T1000 (cell line): ENCODE results near the gene NELFB.

Experiments
- DNase-seq: peaks from one replicate; lab custom pipeline; 2025; ENCODE audit warnings: mixed read lengths; lab: John Stamatoyannopoulos, UW

NELFB gene

DNA sequence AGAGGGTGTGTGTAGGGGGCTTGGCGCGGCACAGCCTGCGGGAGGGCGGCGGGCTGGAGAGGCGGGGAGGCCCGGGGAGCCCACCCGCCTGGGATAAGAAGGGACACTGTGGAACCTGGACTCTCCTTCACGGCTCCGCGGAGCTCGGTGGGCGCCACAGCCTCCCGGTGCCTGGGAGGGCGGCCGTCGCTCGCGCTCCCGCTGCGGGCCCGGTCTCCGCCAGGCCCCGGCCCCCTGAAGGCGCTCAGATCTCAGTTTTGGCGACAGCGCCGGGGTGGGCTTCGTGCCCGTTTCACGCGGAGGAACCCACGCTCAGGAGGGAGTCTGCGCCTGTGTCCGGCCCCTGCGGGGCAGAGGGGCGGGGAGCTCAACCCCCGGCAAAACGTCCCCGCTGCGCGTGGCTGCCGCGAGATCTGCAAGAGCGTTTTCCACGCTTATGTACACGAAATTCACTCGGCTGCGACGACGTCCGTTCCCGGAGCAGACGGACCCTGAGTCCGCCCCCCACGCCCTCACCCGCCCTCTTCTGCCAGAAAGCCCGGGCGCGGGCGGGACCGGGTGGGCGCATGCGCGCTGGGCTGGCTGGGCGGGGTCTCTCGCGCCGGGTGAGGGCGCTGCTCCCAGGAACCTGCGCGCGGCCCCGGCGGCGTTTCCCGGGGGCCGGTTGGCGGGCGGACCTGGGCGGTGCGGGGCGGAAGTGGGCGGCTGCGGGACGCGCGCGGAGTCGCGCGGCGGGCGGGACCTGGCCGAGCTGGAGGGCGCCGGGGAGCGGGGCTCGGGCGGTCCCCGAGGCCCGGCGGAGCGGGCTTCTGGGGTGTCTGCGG, at the start of gene NELFB:
Gene NELFB, plus strand, starts transcription at position 704 of the 824 bp plus-strand sequence.
- DNase-seq, result peak; percentile 88

DNA sequence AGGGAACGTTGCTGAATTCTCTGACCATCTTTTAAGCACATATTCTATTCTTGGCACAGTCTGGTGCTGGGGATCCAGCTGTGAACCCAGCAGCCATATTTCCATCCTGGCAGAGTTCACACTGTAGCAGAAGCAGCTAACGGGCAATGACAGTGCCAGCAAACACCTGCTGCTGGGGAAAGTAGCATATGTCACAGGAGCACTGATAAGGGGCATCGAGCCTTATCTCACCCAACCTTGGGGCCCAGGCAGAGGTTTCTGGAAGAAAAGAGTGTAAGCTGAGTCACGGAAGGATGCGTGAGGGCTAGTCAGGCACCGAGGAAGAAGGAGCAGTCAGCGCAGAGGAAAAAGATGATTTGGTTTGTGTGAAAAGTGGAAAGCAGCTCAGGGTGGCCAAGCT, 48.5 kb upstream of the NELFB start:
- DNase-seq, result no peak

DNA sequence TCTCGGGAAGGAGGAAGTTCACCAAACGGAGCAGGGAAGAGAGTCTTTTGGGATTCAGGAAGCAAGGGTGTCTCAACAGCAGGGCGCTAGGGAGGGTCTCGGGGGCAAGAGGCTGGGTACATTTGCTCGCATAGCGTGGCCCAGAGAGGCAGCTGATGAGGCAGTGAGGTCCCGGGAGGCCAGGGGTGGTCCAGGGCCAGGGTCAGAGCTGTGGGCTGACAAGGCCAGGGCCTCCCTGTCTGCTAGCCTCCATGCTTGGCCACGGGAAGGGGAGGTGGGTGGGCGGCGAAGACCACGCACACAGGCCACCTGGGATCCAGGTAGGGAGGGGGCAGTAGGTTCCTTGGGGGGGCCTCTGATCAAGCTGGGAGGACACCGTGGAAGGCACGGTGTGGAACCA, 43.6 kb upstream of the NELFB start:
- DNase-seq, result no peak

DNA sequence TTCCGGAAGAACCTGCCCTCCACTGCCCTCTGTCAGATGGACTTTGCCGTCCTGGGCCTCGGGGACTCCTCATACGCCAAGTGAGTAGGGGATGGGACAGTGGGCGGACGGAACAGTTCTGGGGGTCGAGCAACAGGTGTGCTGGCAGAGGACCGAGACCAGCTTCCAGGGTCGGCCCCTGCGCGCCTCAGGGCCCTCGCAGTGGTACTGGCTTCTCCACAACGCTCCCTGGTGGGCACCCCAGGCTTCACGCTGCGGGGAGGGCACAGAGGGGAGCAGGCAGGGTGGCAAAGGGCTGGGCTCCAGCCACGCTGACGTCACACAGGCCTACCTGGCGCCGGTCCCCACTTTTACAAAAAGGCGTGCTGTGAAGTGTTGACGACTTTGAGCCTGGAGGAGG, 42.6 kb upstream of the NELFB start:
- DNase-seq, result no peak

DNA sequence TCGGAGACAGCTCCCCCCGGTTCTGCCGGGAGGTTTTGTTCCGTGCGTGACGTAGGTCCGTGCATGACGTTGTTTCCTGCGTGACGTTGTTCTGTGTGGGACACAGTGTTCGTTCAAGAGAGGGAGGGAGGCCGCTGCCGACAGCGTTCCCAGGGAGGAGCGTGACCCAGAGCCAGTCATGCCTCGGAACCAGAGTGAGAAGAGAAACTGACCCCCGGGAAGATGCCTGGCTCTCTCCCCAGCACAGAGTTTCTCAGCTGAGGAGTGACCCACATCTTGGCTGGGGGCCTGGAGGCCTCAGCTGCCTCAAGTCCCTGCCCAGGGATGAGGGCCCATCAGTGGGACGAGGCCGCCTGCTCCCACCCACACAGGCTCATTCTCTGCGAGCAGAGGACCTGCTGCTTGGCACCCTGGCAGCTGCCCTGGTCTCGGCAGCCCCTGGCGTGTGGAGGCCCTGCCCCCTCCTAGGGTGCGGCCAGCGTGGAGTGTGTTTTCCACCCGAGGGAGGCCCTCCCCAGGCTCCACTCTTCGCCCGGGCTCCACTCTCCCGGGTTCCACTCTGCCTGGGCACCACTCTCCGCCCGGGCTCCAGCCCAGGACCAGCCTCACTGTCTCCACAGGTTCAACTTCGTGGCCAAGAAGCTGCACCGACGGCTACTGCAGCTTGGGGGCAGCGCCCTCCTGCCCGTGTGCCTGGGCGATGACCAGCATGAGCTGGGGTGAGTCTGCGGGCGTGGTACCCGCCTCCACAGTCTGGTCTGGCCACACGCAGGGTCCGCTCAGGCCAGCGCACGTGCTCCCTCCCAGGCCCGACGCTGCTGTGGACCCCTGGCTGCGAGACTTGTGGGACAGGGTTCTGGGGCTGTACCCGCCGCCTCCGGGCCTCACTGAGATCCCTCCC, 41.7 kb upstream of the NELFB start:
- no peak for DNase-seq

DNA sequence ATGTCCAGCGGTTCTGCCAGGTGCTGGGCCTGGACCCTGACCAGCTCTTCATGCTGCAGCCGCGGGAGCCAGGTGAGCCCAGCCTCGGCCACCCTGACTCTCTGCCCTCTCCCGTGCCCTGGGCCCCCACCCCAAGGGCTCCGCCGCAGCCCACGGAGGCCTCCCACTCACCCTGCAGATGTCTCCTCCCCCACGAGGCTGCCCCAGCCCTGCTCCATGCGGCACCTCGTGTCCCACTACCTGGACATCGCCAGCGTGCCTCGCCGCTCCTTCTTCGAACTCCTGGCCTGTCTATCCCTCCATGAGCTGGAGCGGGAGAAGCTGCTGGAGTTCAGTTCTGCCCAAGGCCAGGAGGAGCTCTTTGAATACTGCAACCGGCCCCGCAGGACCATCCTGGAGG, 40.5 kb upstream of the NELFB start:
- no peak for DNase-seq

DNA sequence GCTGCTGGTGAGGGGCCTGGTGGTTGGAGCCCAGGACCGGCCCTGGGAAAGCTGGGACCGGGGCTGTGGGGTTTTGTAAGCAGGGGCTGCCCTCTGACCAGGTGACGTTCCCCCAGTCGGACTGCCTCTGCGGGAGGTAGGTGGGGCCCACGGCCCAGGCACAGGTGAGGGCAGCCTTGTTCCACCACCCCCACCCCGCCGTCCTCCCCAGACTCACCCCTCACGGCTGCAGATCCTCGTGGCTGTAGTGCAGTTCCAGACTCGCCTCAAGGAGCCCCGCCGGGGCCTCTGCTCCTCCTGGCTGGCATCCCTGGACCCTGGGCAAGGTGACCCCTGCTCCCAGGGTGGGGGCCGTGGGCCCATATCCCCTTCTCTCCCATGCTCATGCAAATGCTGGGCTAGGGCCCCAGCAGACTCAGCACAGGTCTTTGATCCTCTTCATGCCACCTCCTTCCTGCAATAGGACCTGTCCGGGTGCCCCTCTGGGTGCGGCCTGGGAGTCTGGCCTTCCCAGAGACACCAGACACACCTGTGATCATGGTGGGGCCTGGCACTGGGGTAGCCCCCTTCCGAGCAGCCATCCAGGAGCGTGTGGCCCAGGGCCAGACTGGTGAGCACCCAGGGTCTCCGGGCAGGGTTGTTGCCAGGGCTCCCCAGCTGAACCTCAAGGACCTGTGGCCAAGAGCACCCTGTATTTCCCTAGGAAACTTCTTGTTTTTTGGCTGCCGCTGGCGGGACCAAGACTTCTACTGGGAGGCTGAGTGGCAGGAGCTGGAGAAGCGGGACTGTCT, 39.7 kb upstream of the NELFB start:
- DNase-seq, result no peak

DNA sequence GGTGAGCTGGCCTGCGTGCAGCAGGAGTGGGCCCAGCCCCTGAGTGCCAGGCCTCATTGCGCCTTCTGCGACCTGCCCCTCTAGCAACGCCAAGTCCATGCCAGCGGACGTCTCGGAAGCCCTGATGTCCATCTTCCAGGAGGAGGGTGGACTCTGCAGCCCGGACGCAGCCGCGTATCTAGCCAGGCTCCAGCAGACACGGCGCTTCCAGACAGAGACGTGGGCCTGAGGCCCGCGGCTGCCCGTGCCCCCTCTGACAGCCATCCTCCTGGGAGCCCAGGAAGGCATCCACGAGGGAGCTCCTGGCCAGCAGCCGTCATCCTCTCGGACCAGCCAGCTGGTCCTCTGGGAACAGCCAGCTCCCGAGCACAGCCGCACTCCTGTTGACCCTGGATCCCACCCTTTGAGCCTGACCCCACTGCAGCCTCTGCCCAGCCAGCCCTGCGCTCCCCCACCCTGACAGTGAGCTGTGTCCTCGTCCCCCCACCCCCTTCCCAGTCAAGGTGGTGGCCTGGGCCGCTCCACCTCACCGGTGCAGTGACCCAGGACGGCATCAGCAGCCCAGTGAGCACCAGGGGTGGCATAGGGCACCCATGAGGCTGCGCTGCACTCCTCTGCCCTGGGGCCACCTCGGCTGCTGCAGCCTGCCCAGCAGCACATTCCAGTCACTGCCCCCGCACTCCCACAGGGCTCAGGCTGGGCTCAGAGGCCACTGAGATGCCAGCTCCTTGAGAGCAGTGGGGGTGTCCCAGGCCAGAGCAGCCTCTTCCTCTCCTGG, 38.8 kb upstream of the NELFB start:
- DNase-seq, result no peak

DNA sequence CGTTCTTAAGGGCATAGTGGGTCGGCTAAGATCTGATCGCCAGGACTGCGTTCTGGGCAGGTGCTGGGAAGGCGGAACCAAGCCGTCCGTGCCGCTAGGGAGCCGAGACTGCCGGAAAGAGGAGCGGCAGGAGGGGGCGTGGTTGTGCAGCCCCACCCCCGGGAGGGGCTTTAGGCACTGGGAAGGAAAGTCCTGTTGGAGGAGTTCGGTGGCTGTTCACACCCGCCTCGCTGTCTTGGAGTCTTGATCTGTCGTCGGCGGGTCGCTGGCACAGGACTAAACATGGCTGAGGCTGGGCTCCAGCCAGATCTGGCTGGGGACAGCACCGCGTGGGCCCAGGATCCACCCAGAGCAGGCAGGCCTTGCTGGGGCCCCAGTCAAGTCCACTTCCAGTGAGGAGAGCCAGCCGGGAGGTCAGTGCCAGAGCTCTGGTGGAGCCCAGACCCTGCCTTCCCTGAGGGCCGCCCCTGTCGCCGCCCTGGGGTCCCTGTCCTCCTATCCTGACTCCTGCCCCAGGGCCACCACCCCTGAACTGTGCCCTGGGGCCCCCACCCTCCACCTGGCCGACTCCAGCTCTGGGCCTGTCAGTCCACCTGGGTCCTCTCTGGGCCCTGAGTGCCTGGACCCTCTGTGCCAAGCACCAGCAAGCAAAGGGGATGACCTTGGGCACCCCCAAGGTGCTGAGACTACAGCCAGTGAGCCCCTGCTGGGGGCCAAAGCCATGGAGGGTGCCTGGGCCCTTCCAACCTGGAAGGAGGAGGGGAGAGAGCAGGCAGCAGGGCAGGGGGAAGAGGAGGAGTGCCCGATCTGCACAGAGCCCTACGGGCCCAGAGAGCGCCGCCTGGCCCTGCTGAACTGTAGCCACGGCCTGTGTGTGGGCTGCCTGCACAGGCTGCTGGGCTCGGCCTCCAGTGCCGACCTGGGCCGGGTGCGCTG, 37.6 kb upstream of the NELFB start:
- no peak for DNase-seq

DNA sequence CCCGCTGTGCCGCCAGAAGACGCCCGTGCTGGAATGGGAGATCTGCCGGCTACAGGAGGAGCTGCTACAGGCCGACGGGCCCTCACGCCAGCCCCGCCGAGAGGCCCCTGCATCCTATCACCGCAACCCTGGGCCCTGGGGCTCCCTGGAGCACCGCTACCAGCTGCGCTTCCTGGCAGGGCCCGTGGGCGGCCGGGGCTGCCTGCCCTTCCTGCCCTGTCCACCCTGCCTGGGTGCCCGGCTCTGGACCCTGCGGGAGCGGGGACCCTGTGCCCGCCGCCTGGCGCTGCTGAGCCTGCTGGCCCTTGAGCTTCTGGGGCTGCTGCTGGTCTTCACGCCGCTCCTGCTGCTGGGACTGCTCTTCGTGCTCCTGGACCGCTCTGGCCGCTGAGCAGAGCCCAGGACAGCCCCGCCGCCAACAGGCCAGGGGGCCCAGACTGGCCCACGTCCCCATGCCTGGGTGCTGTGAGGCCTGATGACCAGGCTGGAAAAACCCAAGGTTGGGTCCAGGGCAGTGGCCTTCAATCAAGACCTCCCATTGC, 36.8 kb upstream of the NELFB start:
- DNase-seq, result no peak

DNA sequence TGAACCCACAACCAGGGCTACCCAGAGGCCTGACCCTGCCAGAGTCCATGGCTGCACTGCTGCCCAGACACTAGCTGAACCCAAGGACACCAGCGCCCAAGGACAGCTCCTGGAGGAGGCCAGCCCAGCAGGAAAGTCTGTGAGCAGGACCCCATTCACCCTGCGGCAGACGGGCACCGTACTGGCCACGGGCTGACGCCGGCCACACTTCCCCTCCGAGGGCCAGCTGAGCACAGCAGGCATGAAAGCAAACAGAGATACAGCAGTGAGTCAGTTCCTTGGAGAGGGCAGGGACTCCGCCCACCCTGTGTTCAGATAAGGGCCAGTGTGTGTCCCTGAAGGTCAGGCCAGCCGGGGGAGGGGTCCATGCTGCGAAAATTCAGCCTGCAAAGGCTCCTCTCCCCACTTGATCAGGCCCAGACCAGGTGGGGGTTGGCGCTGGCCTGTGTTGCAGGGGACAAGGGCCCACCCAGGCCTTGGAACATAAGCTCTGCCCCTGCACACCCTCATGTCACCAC, 36.3 kb upstream of the NELFB start:
- DNase-seq, result no peak

DNA sequence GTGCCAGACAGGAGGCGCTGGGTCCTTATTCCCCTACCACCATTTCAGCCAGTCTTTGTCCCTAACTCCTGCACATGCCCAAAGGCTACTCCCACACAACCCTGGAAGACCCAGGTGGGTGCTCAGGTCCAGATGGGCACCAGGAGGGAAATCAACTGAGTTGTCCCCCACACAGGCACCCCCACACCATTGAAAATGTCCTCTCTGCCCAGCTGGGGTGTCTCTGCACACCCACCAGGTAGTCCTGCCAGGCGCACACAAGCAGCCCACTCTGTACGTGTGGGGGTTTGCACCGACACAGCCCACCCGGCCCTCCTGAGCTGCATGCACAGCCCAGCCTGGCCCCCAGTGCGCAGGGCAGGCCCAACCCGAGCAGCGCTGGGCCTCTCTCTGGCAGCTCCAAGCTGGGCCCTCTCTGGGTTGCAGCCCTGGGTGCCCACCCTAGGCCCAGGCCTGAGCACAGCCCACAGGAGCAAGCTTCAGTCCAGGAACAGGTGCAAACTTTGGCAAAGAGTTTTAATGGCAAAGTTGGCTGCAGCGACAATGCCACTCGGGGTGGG, 35.3 kb upstream of the NELFB start:
- no peak for DNase-seq

DNA sequence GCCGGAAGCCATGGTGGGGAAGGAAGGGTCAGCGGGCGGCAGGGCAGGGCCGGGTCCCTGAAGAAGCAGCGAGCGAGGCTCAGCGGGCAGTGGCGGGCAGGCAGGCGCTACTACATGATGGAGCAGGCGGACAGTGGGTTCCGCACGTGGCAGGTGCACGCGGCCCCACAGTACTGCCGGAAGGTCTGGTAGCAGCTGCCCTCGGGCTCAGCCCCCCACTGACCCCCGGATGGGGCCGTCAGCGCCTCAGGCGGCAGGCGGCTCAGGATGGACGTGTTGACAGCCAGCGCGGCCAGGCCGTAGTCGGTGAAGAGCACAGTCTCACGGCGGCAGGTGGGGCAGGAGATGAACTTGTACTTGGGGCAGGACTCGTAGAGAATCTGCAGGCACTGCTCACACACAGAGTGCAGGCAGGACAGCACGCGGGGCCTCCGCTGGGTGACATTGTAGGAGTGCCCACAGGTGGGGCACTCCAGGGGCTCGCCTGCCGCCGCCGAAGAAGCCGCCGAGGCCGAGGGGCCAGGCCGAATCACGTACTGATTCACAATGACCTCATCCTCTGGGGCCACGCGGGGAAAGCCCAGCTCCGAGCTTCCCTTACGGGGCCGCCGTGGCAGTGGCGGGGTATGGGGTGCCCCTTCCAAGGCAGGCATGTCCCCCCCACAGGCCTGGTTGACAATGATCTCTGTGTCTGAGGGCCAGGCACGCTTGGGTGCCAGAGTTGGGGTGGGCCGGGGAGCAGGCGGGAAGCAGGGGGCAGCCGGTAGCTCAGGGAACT, 34.6 kb upstream of the NELFB start:
- DNase-seq, result no peak

DNA sequence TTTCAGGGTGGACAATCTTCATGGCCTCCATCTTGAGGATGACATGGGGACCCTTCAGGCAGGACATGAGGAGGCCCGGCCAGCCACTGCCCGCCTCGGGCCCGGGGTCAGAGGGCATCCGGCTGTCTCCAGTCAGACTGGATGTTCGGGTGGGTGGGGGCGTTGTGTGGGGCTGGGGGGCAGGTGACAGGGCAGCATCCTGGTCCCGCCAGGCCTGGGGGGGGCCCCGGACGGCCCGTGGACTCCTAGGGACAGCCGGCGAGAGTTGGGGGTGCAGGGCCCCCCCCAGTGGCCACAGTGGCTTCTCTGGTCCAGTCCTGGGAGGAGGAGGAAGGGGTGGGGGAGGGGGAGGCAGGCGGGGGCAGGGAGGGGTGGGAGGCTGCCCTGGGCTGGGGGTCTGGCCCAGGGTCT, 34.0 kb upstream of the NELFB start:
- DNase-seq, result no peak

DNA sequence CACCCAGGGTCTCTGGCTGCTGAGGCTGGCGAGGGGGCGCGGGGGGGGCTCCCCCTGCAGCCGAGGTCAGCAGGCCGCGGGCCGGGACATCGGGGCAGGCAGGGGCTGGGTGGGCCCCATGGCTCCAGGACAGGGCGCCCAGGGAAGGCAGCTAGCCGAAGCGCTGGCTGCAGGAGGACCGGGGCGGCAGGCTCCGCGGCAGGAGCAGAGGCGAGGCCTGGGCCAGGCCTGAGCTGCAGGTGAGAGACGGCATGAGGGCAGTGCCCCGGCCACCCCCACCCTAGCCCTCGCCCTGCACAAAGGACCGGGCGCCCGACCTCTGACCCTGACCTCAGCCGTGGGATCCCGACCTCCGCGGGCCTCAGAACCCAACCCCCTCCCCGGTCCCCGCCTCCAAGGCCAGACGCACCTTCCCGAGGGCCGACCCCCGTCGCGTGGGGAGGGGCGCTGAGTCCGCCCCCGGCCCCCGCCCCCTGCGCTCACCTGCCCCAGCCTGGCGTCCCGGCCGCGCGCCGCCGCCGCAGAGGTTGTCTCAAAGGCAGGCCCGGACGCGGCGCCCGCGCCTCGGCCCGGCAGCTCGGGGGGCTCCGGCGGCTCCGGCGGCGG, 33.5 kb upstream of the NELFB start:
- no peak for DNase-seq

DNA sequence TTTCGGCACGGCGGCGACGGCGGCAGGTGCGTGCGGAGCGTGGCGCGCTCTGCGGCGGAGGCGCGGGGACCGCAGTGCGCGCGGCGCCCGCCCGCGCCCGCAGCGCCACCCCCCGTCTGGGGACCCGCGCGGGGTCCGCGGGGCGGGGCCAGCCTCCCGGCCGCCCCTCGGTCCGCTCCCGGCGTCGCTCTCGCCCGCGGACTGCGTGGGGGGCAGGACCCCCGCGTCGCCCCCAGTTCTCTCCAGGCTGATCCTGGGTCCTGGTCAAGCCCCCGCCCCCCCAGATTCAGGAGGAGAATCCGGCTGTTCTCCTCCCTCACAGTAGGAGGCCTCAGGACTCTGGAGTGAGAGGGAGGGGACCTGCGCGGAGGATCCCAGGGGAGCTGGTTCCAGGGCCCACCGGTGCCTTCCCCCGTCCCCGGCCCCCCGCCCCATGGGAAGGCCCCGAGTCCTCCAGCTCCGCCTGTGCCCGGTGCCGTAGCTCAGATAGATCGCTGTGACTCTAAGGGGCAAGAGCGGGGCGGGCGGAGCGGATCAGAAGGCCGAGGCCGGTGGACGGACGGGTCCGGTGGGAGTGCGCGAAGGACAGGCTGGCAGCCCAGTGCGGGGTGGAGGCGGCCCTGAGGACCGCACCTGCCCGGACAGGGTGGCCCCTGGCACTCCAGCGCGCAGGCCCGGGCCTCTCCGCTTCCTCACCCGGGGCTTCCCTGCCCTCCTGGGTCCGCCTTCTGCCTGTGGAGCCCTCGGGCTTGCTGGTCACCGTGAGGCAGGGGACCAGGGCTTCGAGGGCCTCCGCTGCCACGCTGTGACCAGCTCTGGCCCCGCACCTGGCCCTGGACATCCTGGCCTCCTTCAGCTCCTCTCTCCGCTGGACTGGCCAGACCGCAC, 32.7 kb upstream of the NELFB start, which contains the start of gene RNF208:
Gene RNF208, minus strand, starts transcription at position 51 of the 888 bp plus-strand sequence. CDS start 1,028 bp downstream, outside the sequence.
- no peak for DNase-seq
